ENCODE measurements around the gene CLSTN2.

DNA sequence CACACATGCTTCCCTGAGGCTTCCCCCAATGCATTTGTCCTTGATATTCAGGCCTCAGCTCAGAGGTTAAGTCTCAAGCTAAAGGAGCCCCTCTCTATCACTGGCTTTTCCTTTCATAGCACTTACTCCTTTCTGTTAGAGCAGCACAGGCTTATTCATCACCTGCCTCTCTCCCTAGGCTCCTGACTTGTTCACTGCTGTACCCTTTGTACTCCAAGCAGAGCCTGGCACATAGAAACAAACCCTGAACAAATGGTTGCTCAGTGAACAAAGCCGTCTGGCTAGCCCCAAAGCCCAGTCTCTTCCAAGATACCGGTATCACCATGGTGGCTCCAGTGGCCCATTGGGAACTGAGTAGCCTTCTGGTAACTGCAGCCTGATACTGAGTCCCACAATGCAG, 511.7 kb downstream of the CLSTN2 start:
- TF ChIP-seq, protein P1, sequence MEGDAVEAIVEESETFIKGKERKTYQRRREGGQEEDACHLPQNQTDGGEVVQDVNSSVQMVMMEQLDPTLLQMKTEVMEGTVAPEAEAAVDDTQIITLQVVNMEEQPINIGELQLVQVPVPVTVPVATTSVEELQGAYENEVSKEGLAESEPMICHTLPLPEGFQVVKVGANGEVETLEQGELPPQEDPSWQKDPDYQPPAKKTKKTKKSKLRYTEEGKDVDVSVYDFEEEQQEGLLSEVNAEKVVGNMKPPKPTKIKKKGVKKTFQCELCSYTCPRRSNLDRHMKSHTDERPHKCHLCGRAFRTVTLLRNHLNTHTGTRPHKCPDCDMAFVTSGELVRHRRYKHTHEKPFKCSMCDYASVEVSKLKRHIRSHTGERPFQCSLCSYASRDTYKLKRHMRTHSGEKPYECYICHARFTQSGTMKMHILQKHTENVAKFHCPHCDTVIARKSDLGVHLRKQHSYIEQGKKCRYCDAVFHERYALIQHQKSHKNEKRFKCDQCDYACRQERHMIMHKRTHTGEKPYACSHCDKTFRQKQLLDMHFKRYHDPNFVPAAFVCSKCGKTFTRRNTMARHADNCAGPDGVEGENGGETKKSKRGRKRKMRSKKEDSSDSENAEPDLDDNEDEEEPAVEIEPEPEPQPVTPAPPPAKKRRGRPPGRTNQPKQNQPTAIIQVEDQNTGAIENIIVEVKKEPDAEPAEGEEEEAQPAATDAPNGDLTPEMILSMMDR (IDR thresholded peaks at IDR 0.05) = no peak
- TF ChIP-seq POLR2A (IDR thresholded peaks at IDR 0.05) = no peak

Measured in vagina (tissue), 2 donors.